Mucosa of rectum (tissue), 2 donors: Measurements from ENCODE around the gene F3.

Source experiments
- H3K27ac ChIP-seq, 2 donors: one replicate each; pipeline ENCODE4 v1.7.0; 2013; ENCODE audit warnings: inconsistent platforms in 2 of 2, low read depth in 2 of 2, low read length in 2 of 2
- H3K27me3 ChIP-seq, 2 donors: one replicate each; pipeline ENCODE4 v1.7.0; 2013; ENCODE audit warnings: low read length in 2 of 2; ENCODE audit not compliant: control insufficient read depth in 2 of 2, insufficient read depth in 2 of 2
- H3K36me3 ChIP-seq, 2 donors: one replicate each; pipeline ENCODE4 v1.7.0; 2013; ENCODE audit warnings: low read length in 2 of 2; ENCODE audit not compliant: control insufficient read depth in 2 of 2, insufficient read depth in 2 of 2
- H3K4me1 ChIP-seq, 2 donors: one replicate each; pipeline ENCODE4 v1.7.0; 2013; ENCODE audit warnings: low read length in 2 of 2, mild to moderate bottlenecking in 1 of 2; ENCODE audit not compliant: control insufficient read depth in 2 of 2, insufficient read depth in 2 of 2
- H3K4me3 ChIP-seq, 2 donors: one replicate each; pipeline ENCODE4 v1.7.0; 2013; ENCODE audit warnings: low read length in 2 of 2
- H3K9ac ChIP-seq, 2 donors: one replicate each; pipeline ENCODE4 v1.7.0; 2013; ENCODE audit warnings: low read length in 2 of 2, low read depth in 1 of 2, mild to moderate bottlenecking in 1 of 2
- H3K9me3 ChIP-seq, 2 donors: one replicate each; pipeline ENCODE4 v1.7.0; 2013; ENCODE audit warnings: low read length in 2 of 2; ENCODE audit not compliant: control insufficient read depth in 2 of 2
- donor health status: healthy.
- donor health status: Normal muscosa, but diverticular disease.

Gene F3

DNA sequence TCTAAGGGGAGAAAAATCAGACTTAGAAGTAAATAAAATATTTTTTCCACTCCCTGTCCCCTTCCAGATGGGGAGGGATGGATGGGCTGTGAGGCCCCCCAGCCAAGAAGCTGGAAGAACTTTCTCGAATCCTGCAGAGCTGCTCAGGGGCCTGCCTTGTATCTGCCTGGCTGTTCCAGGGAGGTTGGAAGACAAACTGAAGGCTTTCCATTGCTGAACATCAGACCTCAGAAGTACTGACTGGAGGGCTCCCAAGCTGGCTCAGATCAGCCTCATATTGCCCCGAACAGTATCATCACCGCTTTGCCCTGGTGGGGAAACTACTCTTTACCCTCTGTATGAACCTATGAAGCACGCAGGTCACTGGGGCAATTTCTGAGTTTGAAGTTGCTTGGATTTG is 12.4 kb upstream of the F3 start:
- H3K9me3 ChIP-seq: no peaks in the 10 kb centered on the region
- H3K4me3 ChIP-seq: no peak overlapping the region
- no peak overlapping the region for H3K9ac ChIP-seq
- no peaks in the 10 kb centered on the region for H3K36me3 ChIP-seq
- H3K27me3 ChIP-seq: no peaks in the 10 kb centered on the region
- no peaks in the 10 kb centered on the region for H3K4me1 ChIP-seq
- peak overlapping the region in 1 of 2 donors; percentile 9 for H3K27ac ChIP-seq

DNA sequence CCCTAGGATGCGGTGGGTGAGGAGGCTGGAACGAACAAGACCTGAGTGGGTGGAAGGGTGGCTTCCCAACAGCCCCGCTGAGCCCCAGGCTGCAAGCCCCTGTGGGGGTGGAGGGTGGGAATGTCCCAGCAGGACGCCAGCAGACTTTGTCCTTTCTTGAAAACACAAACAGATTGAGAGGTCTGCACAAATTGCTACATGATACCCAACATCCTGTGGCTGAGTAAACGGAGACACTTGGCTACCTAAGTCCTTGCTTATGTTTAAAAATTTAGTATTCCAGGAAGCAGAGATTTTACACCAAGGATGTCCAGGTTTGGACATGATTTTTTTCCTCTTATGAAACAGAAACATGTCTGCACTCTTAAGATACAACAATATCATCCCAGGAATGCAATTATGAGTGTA is 11.8 kb upstream of the F3 start:
- Histone ChIP-seq H3K27ac (peak overlapping the region in 1 of 2 donors; percentile 9), H3K9ac (no peak overlapping the region), H3K4me1 (no peaks in the 10 kb centered on the region), H3K36me3 (no peaks in the 10 kb centered on the region), H3K27me3 (no peaks in the 10 kb centered on the region), H3K9me3 (no peaks in the 10 kb centered on the region), H3K4me3 (no peak overlapping the region)

DNA sequence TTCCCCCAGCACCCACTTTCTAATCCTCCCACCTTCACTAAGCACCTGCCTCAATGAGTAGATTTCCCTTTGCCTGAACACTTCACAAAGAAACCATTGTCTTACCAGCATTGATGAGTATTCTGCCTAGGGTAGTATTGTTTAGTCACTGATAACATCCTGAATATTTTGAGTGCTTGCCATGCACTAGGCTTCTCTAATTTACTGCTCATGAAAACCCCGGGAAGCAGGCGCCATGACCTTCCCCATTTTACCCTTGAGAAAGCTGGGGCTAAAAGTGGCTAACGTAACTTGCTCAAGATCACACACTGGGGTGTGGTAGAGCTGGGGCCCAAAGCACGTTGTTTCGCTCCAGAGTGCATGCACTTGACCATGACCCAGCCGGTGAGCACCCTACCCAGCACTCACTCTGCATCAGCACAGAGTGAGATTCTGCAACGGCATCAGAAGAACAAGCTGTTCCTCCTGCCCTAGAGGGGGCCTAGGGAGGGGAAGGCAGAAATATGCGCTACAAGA is 10.6 kb upstream of the F3 start:
- no peaks in the 10 kb centered on the region for H3K4me1 ChIP-seq
- H3K27me3 ChIP-seq: no peaks in the 10 kb centered on the region
- no peak overlapping the region for H3K9ac ChIP-seq
- no peak overlapping the region for H3K27ac ChIP-seq
- H3K9me3 ChIP-seq: no peaks in the 10 kb centered on the region
- no peaks in the 10 kb centered on the region for H3K36me3 ChIP-seq
- H3K4me3 ChIP-seq: no peak overlapping the region

DNA sequence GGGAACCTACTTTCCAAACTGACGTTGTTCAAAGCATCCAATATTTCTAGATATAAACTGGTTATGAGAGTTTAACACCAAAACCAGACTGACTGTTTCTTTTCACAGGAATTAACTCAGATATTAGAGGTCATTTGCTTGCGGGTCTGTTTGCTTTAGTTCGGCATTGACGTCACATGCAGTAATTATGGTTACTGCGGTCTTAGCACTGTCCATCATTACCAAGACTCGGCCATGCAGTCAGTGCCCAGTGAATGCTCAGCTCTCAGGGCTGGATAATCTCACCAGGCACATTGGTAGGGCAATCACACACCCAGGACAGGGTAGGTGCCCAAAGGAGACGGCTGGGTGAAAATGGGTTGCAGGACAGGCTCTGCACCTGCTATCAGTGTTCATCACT is 9.9 kb upstream of the F3 start:
- Histone ChIP-seq H3K36me3 (no peaks in the 10 kb centered on the region), H3K4me3 (no peak overlapping the region), H3K27me3 (no peaks in the 10 kb centered on the region), H3K4me1 (no peaks in the 10 kb centered on the region), H3K9me3 (no peaks in the 10 kb centered on the region), H3K9ac (no peak overlapping the region), H3K27ac (peak overlapping the region in 1 of 2 donors; percentile 19)

DNA sequence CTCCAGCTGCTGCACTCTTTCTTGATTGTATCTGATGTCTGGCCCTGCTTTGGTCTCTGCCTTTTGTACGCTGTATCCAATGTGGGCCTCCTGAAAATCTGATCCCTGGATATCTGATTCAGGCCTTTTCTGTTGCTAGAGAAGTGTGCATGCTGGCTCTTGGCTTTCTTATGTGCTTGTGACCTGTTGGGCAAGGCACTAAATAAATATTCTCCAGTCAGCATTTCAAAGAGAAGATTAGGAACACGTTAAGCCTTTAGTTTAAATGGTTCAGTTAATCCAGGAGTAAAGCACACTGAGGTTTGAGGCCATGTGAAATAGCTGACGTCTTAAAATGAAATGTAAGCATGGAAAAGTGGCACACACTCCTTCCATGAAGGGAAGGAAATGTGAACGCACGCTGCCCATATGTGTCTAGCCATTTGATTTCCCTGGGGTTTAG is 9.3 kb upstream of the F3 start:
- H3K9me3 ChIP-seq: no peaks in the 10 kb centered on the region
- no peaks in the 10 kb centered on the region for H3K4me1 ChIP-seq
- no peaks in the 10 kb centered on the region for H3K27me3 ChIP-seq
- peak overlapping the region; percentile 41 to 45 for H3K27ac ChIP-seq
- H3K4me3 ChIP-seq: no peak overlapping the region
- H3K36me3 ChIP-seq: no peaks in the 10 kb centered on the region
- H3K9ac ChIP-seq: no peak overlapping the region

DNA sequence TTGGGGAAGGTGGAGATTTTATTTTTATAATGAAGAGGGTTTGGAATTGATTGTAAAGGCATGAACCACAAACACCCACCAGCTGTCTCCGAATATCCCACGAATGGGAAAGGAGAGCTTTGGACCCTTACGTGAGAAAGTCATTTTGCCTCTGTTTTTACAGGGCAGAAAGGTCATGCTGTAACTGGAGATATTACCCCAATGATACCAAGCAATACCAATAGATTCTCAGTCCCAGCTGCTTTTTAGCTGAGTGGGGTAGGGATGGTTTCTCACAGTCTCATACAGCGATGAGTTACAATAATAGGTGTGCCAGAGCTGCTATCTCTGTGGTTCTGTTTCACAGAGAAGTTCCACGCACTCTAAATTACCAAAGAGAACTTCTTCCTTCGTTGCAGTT is 8.8 kb upstream of the F3 start:
- H3K27ac ChIP-seq: peak overlapping the region; percentile 41 to 45
- H3K4me3 ChIP-seq: no peak overlapping the region
- H3K4me1 ChIP-seq: no peaks in the 10 kb centered on the region

DNA sequence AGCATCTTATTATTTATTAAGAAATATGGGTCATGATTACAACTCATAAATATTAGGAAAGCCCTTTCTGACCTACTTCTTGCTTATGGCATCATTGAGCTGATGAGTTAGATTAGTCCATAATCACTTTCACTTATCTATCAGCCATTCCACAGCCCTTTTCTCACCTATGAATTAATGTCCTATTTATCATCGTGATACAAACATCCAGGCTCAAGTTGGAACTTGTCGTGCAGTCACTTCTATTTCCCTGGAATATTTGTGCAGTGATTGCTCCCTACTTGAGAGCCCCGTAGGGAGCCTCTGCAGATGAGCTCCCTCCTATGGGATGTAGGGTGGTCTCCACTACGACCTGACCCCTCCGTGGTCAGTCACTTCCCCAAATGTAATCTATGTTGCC is 8.1 kb upstream of the F3 start:
- Histone ChIP-seq H3K36me3 (no peaks in the 10 kb centered on the region), H3K4me3 (no peak overlapping the region), H3K9me3 (no peaks in the 10 kb centered on the region), H3K27me3 (no peaks in the 10 kb centered on the region), H3K9ac (no peak overlapping the region), H3K4me1 (no peaks in the 10 kb centered on the region), H3K27ac (peak overlapping the region in 1 of 2 donors; percentile 45)

More for the DNA sequence above, 8.8 kb upstream of the F3 start:
- no peak overlapping the region for H3K9ac ChIP-seq
- no peaks in the 10 kb centered on the region for H3K36me3 ChIP-seq
- no peaks in the 10 kb centered on the region for H3K9me3 ChIP-seq
- no peaks in the 10 kb centered on the region for H3K27me3 ChIP-seq

DNA sequence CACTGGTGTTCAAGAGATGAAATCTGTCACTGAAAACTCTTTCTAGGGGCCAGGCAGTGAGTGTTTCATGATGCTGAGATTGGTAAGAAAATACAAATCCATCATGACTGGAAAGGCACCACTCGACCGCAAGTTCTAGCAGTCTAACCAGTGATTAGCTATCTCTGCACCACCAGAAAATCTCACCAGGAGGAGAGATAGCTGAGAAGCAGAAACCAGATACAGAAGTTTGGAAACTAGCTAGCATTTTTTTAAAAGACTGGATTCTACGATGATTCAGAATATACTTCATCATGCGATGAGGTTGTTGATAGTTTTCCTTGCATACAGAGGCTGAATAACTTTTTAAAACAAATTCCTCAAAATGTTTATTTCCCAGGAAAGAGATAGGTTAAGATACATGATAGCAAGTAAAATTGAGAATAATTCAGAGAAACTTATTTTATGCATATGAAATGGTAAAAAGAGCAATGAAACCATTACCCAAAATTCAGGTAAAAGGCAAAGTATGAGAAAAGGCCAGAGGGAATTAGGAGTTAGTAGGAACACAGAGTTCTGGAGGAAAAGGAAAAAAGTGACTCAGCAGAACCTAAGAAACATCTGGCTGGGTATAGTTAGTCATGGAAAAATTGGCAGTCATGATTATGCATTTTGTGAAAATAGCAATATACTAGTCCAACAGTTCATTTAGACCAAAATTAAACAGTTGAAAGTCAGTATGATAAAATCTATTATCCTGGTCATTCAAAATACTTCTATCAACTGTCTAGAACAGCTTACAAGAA is 3.3 kb upstream of the F3 start:
- Histone ChIP-seq H3K27ac (peak overlapping the region in 1 of 2 donors; percentile 48), H3K4me3 (no peak overlapping the region), H3K4me1 (peaks cover 10 to 11% of the 10 kb centered on the region in 2 donors), H3K9me3 (no peaks in the 10 kb centered on the region), H3K36me3 (no peaks in the 10 kb centered on the region), H3K9ac (no peak overlapping the region), H3K27me3 (peaks cover 0 to 3% of the 10 kb centered on the region in 2 donors)

DNA sequence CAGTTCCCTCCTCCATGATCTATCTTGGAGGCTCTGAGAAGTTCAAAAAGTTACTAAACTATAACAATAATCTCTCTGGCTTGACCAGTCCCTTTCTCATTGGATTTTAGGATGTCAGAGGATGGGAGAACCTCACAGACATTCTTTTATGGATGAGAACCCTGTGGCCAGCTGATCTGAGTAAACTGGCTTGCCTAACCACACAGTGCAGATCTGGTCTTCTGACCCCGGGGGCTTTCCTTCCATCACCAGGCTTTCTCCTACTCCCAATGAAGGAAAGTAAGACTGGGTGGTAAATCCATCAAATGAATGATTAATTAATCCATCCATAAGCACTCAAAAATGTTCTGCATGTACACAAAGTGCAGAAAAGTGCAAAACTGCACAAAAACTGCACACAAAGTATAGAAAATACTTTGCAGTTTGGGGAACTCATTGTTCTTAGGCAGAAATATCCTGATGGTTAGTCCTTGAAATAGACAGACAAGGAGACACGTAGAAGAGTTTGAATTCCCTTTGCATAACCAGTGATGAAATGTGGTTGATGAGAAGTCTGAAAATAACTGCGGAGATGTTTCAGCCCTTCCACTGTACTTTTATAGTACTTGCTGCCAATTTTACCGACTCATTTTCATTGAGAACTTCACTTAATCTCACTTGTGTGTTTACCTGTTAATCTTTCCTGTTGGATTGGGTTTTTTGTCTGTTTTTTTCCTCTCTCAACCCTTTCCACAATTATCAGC is 2.5 kb upstream of the F3 start:
- peaks cover 0 to 3% of the 10 kb centered on the region in 2 donors for H3K36me3 ChIP-seq
- peak overlapping the region in 1 of 2 donors; percentile 48 for H3K27ac ChIP-seq
- no peak overlapping the region for H3K4me3 ChIP-seq
- H3K9me3 ChIP-seq: no peaks in the 10 kb centered on the region
- H3K9ac ChIP-seq: no peak overlapping the region
- peaks cover 10 to 11% of the 10 kb centered on the region in 2 donors for H3K4me1 ChIP-seq
- H3K27me3 ChIP-seq: peaks cover 0 to 3% of the 10 kb centered on the region in 2 donors

DNA sequence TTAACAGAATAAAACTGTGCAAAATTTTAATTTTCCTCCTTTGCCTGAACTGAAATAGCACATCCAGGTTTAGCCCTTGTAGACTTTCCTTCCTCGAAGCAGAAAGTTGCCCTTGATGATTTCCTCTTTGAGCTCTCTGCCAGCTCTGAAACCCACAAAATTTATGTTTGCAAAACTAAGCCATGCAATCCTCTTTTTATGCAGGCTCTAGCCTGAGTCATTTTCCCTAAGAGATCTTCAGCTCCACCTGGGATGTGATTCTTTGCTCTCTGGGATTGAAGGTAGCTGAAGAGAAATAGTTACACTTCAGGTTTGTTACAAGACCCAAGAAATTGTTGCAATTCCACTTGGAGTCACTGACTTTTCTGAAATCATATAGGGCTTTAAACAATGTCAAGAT is 1.4 kb upstream of the F3 start:
- H3K9ac ChIP-seq: peak overlapping the region; percentile 83 to 95
- peak overlapping the region; percentile 85 to 87 for H3K27ac ChIP-seq
- peak overlapping the region in 1 of 2 donors; percentile 83 for H3K4me3 ChIP-seq
- peaks cover 3% of the 10 kb centered on the region in 2 donors for H3K36me3 ChIP-seq
- no peaks in the 10 kb centered on the region for H3K9me3 ChIP-seq
- peaks cover 10 to 11% of the 10 kb centered on the region in 2 donors for H3K4me1 ChIP-seq
- peaks cover 0 to 3% of the 10 kb centered on the region in 2 donors for H3K27me3 ChIP-seq
